ENCODE measurements around the gene USP14. TPM values are rescaled to one million over a fixed set of nuclear protein-coding genes. Genes with fewer than 3 reads are reported as not detected.

Gene USP14
- polyA plus RNA-seq, 2 of the 4 experiments (the other 2 are of a cell fraction): 50.6 to 83.9 TPM

DNA sequence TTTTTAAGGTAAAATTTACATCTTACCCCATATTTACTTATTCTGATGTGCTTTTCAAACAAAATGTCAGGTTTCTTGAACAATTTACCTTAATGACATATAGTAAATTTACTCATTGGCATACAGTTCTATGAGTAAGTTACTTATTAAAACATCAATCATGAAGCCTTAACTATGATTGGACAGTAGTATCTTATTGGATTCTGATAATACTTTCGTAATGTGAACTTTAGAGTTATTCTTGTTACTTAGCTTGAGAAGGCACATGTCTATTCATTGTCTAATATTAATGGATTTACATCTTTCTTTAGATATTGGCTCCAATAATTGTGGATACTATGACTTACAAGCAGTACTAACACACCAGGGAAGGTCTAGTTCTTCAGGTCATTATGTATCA lies 51.7 kb downstream of the USP14 start:
- DNase-seq (ENCODE audit: low read depth in 1 of 2, low spot score in 1 of 2) (no peak), FAIRE-seq (no peak), ATAC-seq (no peak)
- H3K4me1 ChIP-seq: no peaks in the 10 kb centered on the region
- ChIA-PET POLR2A (no interaction called here), CTCF (no interaction called here)
- 96% methylated on average over 1 of the region's 1 CpG for WGBS (ENCODE audit: missing lambda C conversion rate)
- no peak overlapping the region for H3K4me2 ChIP-seq
- no peak overlapping the region for H3K4me3 ChIP-seq
- TF ChIP-seq BHLHE40 (IDR thresholded peaks at IDR 0.05; ENCODE audit: low read depth, low read length): no peak
- TF ChIP-seq, protein P1, sequence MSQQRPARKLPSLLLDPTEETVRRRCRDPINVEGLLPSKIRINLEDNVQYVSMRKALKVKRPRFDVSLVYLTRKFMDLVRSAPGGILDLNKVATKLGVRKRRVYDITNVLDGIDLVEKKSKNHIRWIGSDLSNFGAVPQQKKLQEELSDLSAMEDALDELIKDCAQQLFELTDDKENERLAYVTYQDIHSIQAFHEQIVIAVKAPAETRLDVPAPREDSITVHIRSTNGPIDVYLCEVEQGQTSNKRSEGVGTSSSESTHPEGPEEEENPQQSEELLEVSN (IDR thresholded peaks at IDR 0.05; ENCODE audit: borderline replicate concordance, low read depth): no peak
- no peak for TF ChIP-seq CEBPB (IDR thresholded peaks at IDR 0.05)
- no peak for TF ChIP-seq MAFK (IDR thresholded peaks at IDR 0.05; ENCODE audit: partially characterized antibody)
- no peak for TF ChIP-seq NFE2L2 (conservative IDR thresholded peaks at IDR 0.05; ENCODE audit: low read length)
- TF ChIP-seq RFX5 (IDR thresholded peaks at IDR 0.05): no peak
- no peak for TF ChIP-seq JUNB (IDR thresholded peaks at IDR 0.05)
- no peak for TF ChIP-seq NR3C1 (IDR thresholded peaks at IDR 0.05)
- no peak for TF ChIP-seq KDM5A (IDR thresholded peaks at IDR 0.05)
- H3K27ac ChIP-seq: no peak overlapping the region
- no peaks in the 10 kb centered on the region for H3K9me3 ChIP-seq

DNA sequence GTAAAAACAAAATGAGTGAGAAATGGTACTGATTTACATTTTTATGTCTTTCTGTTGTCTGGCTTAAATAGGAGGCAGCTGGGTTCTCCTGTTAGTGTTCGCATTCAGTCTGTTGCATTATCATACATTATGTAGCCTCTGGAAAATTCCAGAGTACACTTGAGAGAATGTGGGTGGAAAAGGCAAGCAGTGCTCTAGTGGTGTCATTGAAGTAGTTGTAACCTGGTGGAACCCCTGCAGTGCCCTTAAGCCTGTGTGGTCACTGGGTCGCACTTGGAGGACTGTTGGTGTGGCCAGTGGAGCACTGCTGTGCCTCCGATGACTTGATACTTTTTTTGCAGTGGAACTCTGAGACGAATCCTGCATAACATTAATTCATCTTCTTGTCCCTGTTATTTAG lies 52.4 kb downstream of the USP14 start:
- FAIRE-seq: no peak
- no peak overlapping the region for H3K27ac ChIP-seq
- CTCF ChIA-PET: no interaction called here
- no peaks in the 10 kb centered on the region for H3K4me1 ChIP-seq
- no peak overlapping the region for H3K4me2 ChIP-seq
- TF ChIP-seq, protein P2, sequence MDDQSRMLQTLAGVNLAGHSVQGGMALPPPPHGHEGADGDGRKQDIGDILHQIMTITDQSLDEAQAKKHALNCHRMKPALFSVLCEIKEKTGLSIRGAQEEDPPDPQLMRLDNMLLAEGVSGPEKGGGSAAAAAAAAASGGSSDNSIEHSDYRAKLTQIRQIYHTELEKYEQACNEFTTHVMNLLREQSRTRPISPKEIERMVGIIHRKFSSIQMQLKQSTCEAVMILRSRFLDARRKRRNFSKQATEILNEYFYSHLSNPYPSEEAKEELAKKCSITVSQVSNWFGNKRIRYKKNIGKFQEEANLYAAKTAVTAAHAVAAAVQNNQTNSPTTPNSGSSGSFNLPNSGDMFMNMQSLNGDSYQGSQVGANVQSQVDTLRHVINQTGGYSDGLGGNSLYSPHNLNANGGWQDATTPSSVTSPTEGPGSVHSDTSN (IDR thresholded peaks at IDR 0.05): no peak
- TF ChIP-seq RCOR1 (IDR thresholded peaks at IDR 0.05; ENCODE audit: low read depth, low read length) (no peak), CHD2 (IDR thresholded peaks at IDR 0.05; ENCODE audit: low read length, partially characterized antibody) (no peak), CBX8 (IDR thresholded peaks at IDR 0.05) (no peak), GATA3 (IDR thresholded peaks at IDR 0.05; ENCODE audit: borderline replicate concordance) (no peak), CHD4 (IDR thresholded peaks at IDR 0.05; ENCODE audit: borderline replicate concordance) (no peak), FOXS1 (CRISPR knock-in tag; IDR thresholded peaks at IDR 0.05) (no peak), PHF8 (IDR thresholded peaks at IDR 0.05; ENCODE audit: borderline replicate concordance, low read depth) (no peak), KDM5A (IDR thresholded peaks at IDR 0.05) (no peak), RAD21 (conservative IDR thresholded peaks at IDR 0.05 in 1 of 2, IDR thresholded peaks at IDR 0.05 in 1 of 2) (no peak), POLR2AphosphoS2 (conservative IDR thresholded peaks at IDR 0.05; ENCODE audit: low read length) (no peak), HOXB5 (CRISPR knock-in tag; IDR thresholded peaks at IDR 0.05) (no peak), ZNF302 (CRISPR knock-in tag; IDR thresholded peaks at IDR 0.05) (no peak)
- 92% methylated on average over 4 of the region's 4 CpGs for WGBS (ENCODE audit: missing lambda C conversion rate)
- H3K4me3 ChIP-seq: no peak overlapping the region
- ATAC-seq: no peak
- DNase-seq (ENCODE audit: low read depth in 1 of 2, low spot score in 1 of 2): no peak
- POLR2A ChIA-PET: no interaction called here
- no peaks in the 10 kb centered on the region for H3K9me3 ChIP-seq

DNA sequence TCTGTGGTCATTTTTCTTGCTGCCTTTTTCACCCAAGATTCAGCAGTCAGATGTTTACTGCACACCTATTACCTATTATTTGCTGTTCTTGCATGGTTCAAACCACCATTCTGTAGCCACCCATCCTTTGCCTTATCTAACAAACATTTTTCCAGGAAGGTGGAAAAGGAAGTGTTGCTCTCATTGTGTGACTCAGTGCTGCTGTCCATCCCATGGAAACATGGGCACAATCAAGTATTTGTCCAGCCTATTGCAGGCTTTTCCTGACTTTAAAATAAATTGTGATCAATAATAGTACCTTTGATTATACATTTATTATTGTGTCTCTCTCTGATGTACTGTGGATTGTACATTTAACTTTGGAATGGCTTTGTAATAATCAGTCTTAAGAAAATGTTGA lies 53.2 kb downstream of the USP14 start:
- ChIA-PET POLR2A (no interaction called here), CTCF (no interaction called here)
- no peaks in the 10 kb centered on the region for H3K9me3 ChIP-seq
- H3K4me2 ChIP-seq: no peak overlapping the region
- no peak overlapping the region for H3K27ac ChIP-seq
- TF ChIP-seq FOSL2 (IDR thresholded peaks at IDR 0.05): no peak
- TF ChIP-seq FOSL2 (CRISPR knock-in tag; IDR thresholded peaks at IDR 0.05): no peak
- no peak for FAIRE-seq
- no peak for DNase-seq (ENCODE audit: low read depth in 1 of 2, low spot score in 1 of 2)
- H3K4me3 ChIP-seq: no peak overlapping the region
- H3K4me1 ChIP-seq: no peaks in the 10 kb centered on the region
- no peak for ATAC-seq

DNA sequence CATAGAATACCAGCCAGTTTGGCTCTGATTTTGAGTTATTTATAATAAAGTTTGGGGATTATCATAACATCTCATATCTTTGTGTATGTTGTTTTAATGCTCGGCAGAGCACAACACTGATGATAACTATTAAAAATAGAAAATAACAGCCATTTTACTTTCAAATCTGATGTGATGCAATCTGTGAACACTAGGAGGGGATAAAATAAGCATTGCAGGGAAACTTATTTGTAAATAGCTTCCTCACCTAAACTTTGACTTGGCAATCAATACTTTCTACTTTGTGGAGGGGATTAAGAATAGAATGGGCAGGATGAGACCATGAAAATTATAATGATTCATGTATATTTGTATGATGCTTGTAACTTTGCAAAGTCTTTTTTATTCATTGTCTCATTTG lies 54.4 kb downstream of the USP14 start:
- Histone ChIP-seq H3K27ac (no peak overlapping the region), H3K9me3 (no peaks in the 10 kb centered on the region), H3K4me1 (no peaks in the 10 kb centered on the region), H3K4me2 (no peak overlapping the region), H3K4me3 (no peak overlapping the region)
- DNase-seq (ENCODE audit: low read depth in 1 of 2, low spot score in 1 of 2) (no peak), FAIRE-seq (no peak), ATAC-seq (no peak)
- WGBS (ENCODE audit: missing lambda C conversion rate): 84% methylated on average over 1 of the region's 1 CpG
- no peak for TF ChIP-seq PHF8 (IDR thresholded peaks at IDR 0.05; ENCODE audit: borderline replicate concordance, low read depth)
- TF ChIP-seq FOSL2 (IDR thresholded peaks at IDR 0.05): no peak
- TF ChIP-seq FOSL2 (CRISPR knock-in tag; IDR thresholded peaks at IDR 0.05): no peak
- TF ChIP-seq RNF2 (IDR thresholded peaks at IDR 0.05; ENCODE audit: borderline replicate concordance, low read depth): no peak
- TF ChIP-seq, protein P1 (IDR thresholded peaks at IDR 0.05; ENCODE audit: borderline replicate concordance, low read depth): no peak
- TF ChIP-seq, protein P3, sequence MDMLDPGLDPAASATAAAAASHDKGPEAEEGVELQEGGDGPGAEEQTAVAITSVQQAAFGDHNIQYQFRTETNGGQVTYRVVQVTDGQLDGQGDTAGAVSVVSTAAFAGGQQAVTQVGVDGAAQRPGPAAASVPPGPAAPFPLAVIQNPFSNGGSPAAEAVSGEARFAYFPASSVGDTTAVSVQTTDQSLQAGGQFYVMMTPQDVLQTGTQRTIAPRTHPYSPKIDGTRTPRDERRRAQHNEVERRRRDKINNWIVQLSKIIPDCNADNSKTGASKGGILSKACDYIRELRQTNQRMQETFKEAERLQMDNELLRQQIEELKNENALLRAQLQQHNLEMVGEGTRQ (IDR thresholded peaks at IDR 0.05): no peak
- no peak for TF ChIP-seq MAFK (IDR thresholded peaks at IDR 0.05; ENCODE audit: partially characterized antibody)
- no peak for TF ChIP-seq ESRRA (IDR thresholded peaks at IDR 0.05; ENCODE audit: borderline replicate concordance, low read length)
- no peak for TF ChIP-seq POLR2A (IDR thresholded peaks at IDR 0.05; ENCODE audit: low read length)
- TF ChIP-seq RCOR1 (IDR thresholded peaks at IDR 0.05; ENCODE audit: low read depth, low read length): no peak
- no peak for TF ChIP-seq JUNB (IDR thresholded peaks at IDR 0.05)
- TF ChIP-seq SREBF2 (IDR thresholded peaks at IDR 0.05): no peak
- no peak for TF ChIP-seq MYC (IDR thresholded peaks at IDR 0.05; ENCODE audit: borderline replicate concordance, low read length)
- no peak for TF ChIP-seq MAZ (IDR thresholded peaks at IDR 0.05; ENCODE audit: borderline replicate concordance, low read depth, low read length)
- CTCF ChIA-PET: interaction anchor here (0.9 to 1.2 kb wide), 2 partner anchors 13 to 18 kb away, joined by 3 read pairs; no protein-coding TSS in a partner anchor
- POLR2A ChIA-PET: no interaction called here
